ENCODE measurements around the gene MAP3K20. TPM values are rescaled to one million over a fixed set of nuclear protein-coding genes. Genes with fewer than 3 reads are reported as not detected.

MAP3K20 gene
- 34.9 TPM for polyA plus RNA-seq (2012; ENCODE audit: insufficient read length, low read depth)

DNA sequence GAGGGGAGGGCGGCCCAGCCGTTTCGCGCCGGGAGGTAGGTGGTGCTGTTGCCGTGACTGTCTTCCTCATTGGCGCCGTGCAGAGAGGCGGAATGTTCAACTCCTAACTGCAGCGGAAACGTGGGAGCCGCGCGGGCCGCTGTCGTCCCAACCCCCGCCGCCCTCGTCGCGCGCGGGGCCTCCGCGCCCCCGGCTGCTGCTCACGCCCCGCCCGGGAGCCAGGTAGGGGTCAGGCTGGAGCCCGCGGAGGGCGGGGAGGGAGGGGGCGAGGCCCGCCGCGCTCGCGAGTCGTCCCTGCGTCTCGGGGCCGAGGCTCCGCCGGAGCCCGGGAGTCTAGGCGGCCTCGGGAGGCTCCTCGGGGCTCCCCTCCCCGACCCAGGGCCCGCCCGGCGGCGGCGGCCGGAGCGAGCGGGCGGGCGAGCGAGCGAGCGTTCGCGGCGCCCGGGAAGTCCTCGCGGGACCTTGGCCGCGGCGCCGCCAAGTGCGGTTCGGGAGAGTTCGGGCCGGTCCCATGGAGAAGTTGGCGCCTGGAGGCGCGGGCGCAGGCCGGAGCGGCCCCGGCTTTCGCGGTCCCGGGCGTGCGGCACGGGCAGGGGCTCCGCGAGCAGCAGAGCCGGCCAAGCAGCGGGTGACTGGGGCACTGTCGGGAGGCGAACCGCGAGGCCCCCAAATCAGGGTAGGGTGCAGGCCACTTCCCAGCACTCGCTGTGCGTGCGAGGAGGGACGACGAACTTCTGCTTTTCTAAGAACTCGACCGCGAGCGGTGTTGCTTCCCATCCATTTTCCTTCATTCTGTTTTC lies at the start of gene MAP3K20:
MAP3K20 (plus strand) TSS at position 66 of the 800 bp plus-strand sequence. CDS start 15,186 bp downstream, outside the sequence.
- TF ChIP-seq, protein P1, sequence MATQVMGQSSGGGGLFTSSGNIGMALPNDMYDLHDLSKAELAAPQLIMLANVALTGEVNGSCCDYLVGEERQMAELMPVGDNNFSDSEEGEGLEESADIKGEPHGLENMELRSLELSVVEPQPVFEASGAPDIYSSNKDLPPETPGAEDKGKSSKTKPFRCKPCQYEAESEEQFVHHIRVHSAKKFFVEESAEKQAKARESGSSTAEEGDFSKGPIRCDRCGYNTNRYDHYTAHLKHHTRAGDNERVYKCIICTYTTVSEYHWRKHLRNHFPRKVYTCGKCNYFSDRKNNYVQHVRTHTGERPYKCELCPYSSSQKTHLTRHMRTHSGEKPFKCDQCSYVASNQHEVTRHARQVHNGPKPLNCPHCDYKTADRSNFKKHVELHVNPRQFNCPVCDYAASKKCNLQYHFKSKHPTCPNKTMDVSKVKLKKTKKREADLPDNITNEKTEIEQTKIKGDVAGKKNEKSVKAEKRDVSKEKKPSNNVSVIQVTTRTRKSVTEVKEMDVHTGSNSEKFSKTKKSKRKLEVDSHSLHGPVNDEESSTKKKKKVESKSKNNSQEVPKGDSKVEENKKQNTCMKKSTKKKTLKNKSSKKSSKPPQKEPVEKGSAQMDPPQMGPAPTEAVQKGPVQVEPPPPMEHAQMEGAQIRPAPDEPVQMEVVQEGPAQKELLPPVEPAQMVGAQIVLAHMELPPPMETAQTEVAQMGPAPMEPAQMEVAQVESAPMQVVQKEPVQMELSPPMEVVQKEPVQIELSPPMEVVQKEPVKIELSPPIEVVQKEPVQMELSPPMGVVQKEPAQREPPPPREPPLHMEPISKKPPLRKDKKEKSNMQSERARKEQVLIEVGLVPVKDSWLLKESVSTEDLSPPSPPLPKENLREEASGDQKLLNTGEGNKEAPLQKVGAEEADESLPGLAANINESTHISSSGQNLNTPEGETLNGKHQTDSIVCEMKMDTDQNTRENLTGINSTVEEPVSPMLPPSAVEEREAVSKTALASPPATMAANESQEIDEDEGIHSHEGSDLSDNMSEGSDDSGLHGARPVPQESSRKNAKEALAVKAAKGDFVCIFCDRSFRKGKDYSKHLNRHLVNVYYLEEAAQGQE (IDR thresholded peaks at IDR 0.05; ENCODE audit: insufficient read depth in 1 of 2, low read depth in 2 of 2, low read length in 2 of 2), result no peak
- TF ChIP-seq SIN3A (IDR thresholded peaks at IDR 0.05; ENCODE audit: borderline replicate concordance, insufficient read depth, low read length), result 0 out of 2 replicates have a peak, but pooled peaks have one; percentile 35
- TF ChIP-seq FOXP2 (optimal IDR thresholded peaks at IDR 0.05; ENCODE audit: borderline replicate concordance, extremely low read depth, extremely low read length, insufficient read depth), result peak; percentile 80

DNA sequence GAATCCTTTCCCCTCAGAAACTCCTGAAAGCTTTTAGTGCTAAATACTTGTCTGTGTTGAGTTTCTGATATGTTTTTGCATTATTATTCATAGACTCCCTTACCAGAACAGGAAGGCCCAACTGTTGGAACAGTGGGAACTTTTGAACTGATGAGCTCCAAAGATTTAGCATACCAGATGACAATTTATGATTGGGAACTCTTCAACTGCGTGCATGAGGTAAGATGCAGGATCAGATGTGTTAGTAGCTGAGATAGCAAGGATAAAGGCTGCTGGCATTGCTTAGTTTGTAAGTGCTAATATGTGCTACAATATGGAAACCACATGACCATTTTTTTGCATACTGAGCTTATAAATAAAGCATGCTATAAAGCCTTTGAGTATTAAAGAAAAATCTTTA lies 49.2 kb upstream of the MAP3K20 start:
- TF ChIP-seq, protein P1 (IDR thresholded peaks at IDR 0.05; ENCODE audit: insufficient read depth in 1 of 2, low read depth in 2 of 2, low read length in 2 of 2), result no peak
- no peak for TF ChIP-seq POLR2AphosphoS5 (IDR thresholded peaks at IDR 0.05; ENCODE audit: low read depth, low read length)
- no peak for TF ChIP-seq TAF1 (IDR thresholded peaks at IDR 0.05; ENCODE audit: borderline replicate concordance, insufficient read depth, low read length)
- no peak for TF ChIP-seq SIN3A (IDR thresholded peaks at IDR 0.05; ENCODE audit: borderline replicate concordance, insufficient read depth, low read length)
- no peak for TF ChIP-seq FOXP2 (optimal IDR thresholded peaks at IDR 0.05; ENCODE audit: borderline replicate concordance, extremely low read depth, extremely low read length, insufficient read depth)

DNA sequence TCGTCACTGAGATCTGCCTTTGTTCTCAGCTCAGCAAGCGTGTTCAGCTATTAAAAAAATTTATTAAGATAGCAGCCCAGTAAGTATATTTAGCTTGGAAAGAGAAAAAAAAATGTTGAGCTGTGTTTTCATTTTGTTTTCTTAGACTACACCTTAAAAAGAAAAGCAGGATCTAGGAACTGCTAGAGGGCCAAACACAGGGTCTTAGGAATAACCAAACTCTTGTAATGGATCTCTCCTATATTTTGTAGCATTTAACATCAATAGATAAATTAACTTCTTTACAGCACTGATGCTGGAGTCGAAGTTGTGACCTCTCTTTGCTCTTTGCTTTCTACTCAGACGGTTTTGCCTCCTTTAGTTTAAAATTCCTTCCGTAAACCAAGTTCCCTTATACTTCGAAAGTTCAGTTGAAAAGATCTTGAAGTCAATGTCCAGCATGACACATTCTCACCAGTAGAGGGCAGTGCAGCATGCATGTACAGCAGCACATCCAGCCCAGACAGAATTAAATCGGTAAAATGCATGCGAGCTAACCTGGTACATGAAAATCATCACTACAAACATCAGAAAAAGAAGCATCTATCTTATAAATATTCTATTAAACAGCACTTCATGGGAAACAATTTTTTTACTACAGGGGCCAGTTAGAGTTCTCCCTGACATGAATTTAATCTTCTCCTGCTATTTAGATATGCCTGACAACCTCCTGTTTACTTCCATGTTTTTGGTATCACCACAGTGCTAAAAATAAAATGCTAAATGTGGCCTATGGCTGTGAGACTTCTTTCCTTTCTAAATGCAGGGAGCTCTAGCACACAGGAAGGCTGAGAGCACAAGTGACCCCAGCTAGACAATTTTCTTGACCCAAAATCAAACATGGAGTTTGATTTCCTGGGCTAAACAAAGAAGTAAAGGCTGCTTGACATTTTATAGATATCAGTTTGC lies 48.2 kb upstream of the MAP3K20 start:
- no peak for TF ChIP-seq TAF1 (IDR thresholded peaks at IDR 0.05; ENCODE audit: borderline replicate concordance, insufficient read depth, low read length)
- TF ChIP-seq, protein P1 (IDR thresholded peaks at IDR 0.05; ENCODE audit: insufficient read depth in 1 of 2, low read depth in 2 of 2, low read length in 2 of 2), result no peak
- no peak for TF ChIP-seq FOXP2 (optimal IDR thresholded peaks at IDR 0.05; ENCODE audit: borderline replicate concordance, extremely low read depth, extremely low read length, insufficient read depth)
- no peak for TF ChIP-seq SIN3A (IDR thresholded peaks at IDR 0.05; ENCODE audit: borderline replicate concordance, insufficient read depth, low read length)
- TF ChIP-seq POLR2AphosphoS5 (IDR thresholded peaks at IDR 0.05; ENCODE audit: low read depth, low read length), result no peak

DNA sequence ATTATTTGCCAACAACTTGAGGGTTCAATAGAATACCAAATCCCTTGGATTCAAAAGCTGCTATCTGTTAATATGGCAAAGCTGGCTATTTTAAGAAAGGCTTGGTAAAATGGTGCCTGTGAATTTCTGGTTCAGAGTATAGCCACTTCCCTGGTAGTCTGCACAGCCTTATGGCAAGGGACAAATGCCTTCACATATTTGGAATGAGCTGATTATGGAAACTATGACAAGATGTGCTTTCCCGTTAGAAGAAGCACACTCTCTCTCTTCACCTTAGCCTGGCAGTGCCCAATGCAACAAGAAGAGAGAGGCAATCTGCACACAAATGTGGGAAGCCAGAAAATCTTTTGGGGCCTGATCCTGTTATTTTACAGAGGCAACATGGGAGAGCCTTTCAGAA lies 47.5 kb upstream of the MAP3K20 start:
- no peak for TF ChIP-seq SIN3A (IDR thresholded peaks at IDR 0.05; ENCODE audit: borderline replicate concordance, insufficient read depth, low read length)
- TF ChIP-seq POLR2AphosphoS5 (IDR thresholded peaks at IDR 0.05; ENCODE audit: low read depth, low read length), result no peak
- no peak for TF ChIP-seq FOXP2 (optimal IDR thresholded peaks at IDR 0.05; ENCODE audit: borderline replicate concordance, extremely low read depth, extremely low read length, insufficient read depth)
- TF ChIP-seq, protein P1 (IDR thresholded peaks at IDR 0.05; ENCODE audit: insufficient read depth in 1 of 2, low read depth in 2 of 2, low read length in 2 of 2), result no peak
- no peak for TF ChIP-seq TAF1 (IDR thresholded peaks at IDR 0.05; ENCODE audit: borderline replicate concordance, insufficient read depth, low read length)

All from PFSK-1 (cell line).